Astrocyte (in vitro differentiated cells and primary cell): ENCODE measurements around the gene OSBPL1A. TPM values are rescaled to one million over a fixed set of nuclear protein-coding genes. Genes with fewer than 3 reads are reported as not detected.

Experiments
- DNase-seq: peaks from one replicate; pipeline ENCODE4 v3.0.0-alpha.2; 2010; ENCODE audit warnings: low read depth
- FAIRE-seq: peaks from 2 replicates; lab custom pipeline; 2011; peaks lifted over from hg19 to GRCh38; lab: Jason Lieb, UNC
- H2AFZ ChIP-seq: 2 replicates; pipeline ENCODE4 v1.6.0; 2012; ENCODE audit warnings: low read depth, low read length, inconsistent platforms
- H3K27ac ChIP-seq: 2 replicates; pipeline ENCODE4 v1.5.1; 2011; ENCODE audit warnings: low read depth, low read length, inconsistent platforms
- H3K27me3 ChIP-seq: 2 replicates; pipeline ENCODE4 v1.6.0; 2011; ENCODE audit warnings: low read length, inconsistent platforms; ENCODE audit not compliant: insufficient read depth
- H3K36me3 ChIP-seq: 2 replicates; pipeline ENCODE4 v1.5.1; 2011; ENCODE audit warnings: low read length, inconsistent platforms; ENCODE audit not compliant: insufficient read depth
- H3K4me1 ChIP-seq: 2 replicates; pipeline ENCODE4 v1.5.1; 2011; ENCODE audit warnings: low read length, inconsistent platforms; ENCODE audit not compliant: insufficient read depth
- H3K4me2 ChIP-seq: 2 replicates; pipeline ENCODE4 v1.6.0; 2012; ENCODE audit warnings: low read length, inconsistent platforms
- H3K4me3 ChIP-seq: 2 replicates; pipeline ENCODE4 v1.5.1; 2011; ENCODE audit warnings: low read depth, mild to moderate bottlenecking, low read length, inconsistent platforms; ENCODE audit not compliant: insufficient read depth
- H3K79me2 ChIP-seq: 2 replicates; pipeline ENCODE4 v1.6.0; 2012; ENCODE audit warnings: mild to moderate bottlenecking, low read length, inconsistent platforms; ENCODE audit not compliant: insufficient read depth
- H3K9ac ChIP-seq: 2 replicates; pipeline ENCODE4 v1.6.0; 2012; ENCODE audit warnings: mild to moderate bottlenecking, low read length, inconsistent platforms
- H3K9me3 ChIP-seq: 2 replicates; pipeline ENCODE4 v1.5.1; 2012; ENCODE audit warnings: low read depth, mild to moderate bottlenecking, low read length, inconsistent platforms; ENCODE audit not compliant: insufficient read depth
- H4K20me1 ChIP-seq: 2 replicates; pipeline ENCODE4 v1.6.0; 2012; ENCODE audit warnings: low read length, inconsistent platforms; ENCODE audit not compliant: insufficient read depth
- H3K27ac Mint-ChIP-seq: one replicate; pipeline ENCODE4 v1.8.0; 2021; ENCODE audit warnings: mild to moderate bottlenecking, mixed read lengths; ENCODE audit not compliant: unreplicated experiment
- H3K27me3 Mint-ChIP-seq: one replicate; pipeline ENCODE4 v1.8.0; 2021; ENCODE audit warnings: low read depth, mixed read lengths; ENCODE audit not compliant: unreplicated experiment
- H3K36me3 Mint-ChIP-seq: one replicate; pipeline ENCODE4 v1.8.0; 2021; ENCODE audit warnings: low read depth, mixed read lengths; ENCODE audit not compliant: unreplicated experiment
- H3K4me1 Mint-ChIP-seq: one replicate; pipeline ENCODE4 v1.8.0; 2021; ENCODE audit warnings: low read depth, mixed read lengths; ENCODE audit not compliant: unreplicated experiment
- H3K4me3 Mint-ChIP-seq: one replicate; pipeline ENCODE4 v1.8.0; 2021; ENCODE audit warnings: mild to moderate bottlenecking, moderate library complexity, mixed read lengths; ENCODE audit not compliant: unreplicated experiment
- H3K9me3 Mint-ChIP-seq: one replicate; pipeline ENCODE4 v1.8.0; 2021; ENCODE audit warnings: mild to moderate bottlenecking, mixed read lengths; ENCODE audit not compliant: unreplicated experiment
- EZH2 ChIP-seq: IDR thresholded peaks from 2 replicates; pipeline ENCODE4 v1.6.1; 2012; ENCODE audit warnings: mild to moderate bottlenecking, low read length, inconsistent platforms; ENCODE audit not compliant: insufficient read depth
- total RNA-seq: library from RNA; stranded (reverse); gene quantifications from 2 replicates; pipeline ENCODE4 v1.2.1, GENCODE V29; 2021
- TF ChIP-seq, protein P1 (sequence below): IDR thresholded peaks from 2 replicates; pipeline ENCODE4 v1.5.1; 2011; ENCODE audit warnings: low read depth, mild to moderate bottlenecking, inconsistent platforms, low read length, moderate library complexity; ENCODE audit not compliant: insufficient read depth

The OSBPL1A gene
- total RNA-seq, 1 donor from 2014 or later: 27.7 TPM

DNA sequence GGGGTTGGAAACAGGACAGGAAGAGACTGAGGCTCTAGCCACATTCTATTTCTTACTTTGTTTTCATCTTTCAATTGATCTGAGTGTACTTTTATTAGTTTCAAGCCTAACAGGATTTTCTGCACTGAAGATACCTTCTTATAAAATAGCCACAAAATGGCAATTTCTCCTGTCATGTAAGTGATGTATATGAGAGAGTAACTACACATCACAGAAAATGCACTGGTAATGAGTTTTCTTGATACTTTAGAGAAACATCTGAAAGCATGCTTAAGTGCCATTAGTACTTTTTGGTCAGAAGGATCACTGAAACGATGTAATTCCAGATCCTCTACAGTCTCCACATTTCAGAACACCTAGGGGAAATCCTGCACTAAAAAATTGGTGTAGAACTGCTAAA, 153.9 kb downstream of the OSBPL1A start:
- peaks cover 7% of the 10 kb centered on the region for H3K36me3 Mint-ChIP-seq

DNA sequence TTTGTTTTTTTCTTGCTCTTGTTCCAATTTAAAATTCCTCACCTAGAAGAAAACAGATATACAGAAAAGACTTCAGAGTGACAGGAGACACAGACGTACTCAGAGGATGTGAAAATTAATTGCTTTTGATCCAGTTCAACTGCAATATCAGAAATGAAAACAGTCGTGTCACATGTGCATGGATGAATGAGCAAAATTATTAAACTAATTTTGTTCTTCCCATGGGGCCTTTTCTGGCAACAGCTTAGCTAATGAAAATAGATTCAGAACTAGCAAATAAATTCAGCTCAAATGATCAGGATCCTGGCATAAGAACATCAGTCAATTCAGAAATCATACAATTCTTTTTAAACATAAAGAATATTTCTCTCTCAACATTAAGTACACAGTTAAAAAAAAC, 158.3 kb downstream of the OSBPL1A start:
- Histone ChIP-seq H3K9me3 (no peaks in the 10 kb centered on the region), H3K27ac (no peak overlapping the region), H3K4me1 (no peaks in the 10 kb centered on the region), H3K79me2 (no peaks in the 10 kb centered on the region), H3K36me3 (peaks cover 5% of the 10 kb centered on the region), H2AFZ (no peak overlapping the region), H3K4me3 (no peak overlapping the region), H4K20me1 (peaks cover 8% of the 10 kb centered on the region), H3K9ac (no peak overlapping the region), H3K4me2 (no peak overlapping the region), H3K27me3 (no peaks in the 10 kb centered on the region)
- TF ChIP-seq, protein P1, sequence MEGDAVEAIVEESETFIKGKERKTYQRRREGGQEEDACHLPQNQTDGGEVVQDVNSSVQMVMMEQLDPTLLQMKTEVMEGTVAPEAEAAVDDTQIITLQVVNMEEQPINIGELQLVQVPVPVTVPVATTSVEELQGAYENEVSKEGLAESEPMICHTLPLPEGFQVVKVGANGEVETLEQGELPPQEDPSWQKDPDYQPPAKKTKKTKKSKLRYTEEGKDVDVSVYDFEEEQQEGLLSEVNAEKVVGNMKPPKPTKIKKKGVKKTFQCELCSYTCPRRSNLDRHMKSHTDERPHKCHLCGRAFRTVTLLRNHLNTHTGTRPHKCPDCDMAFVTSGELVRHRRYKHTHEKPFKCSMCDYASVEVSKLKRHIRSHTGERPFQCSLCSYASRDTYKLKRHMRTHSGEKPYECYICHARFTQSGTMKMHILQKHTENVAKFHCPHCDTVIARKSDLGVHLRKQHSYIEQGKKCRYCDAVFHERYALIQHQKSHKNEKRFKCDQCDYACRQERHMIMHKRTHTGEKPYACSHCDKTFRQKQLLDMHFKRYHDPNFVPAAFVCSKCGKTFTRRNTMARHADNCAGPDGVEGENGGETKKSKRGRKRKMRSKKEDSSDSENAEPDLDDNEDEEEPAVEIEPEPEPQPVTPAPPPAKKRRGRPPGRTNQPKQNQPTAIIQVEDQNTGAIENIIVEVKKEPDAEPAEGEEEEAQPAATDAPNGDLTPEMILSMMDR: no peak
- no peak for TF ChIP-seq EZH2
- FAIRE-seq (no peak), DNase-seq (no peak)
- H3K36me3 Mint-ChIP-seq: peaks cover 12% of the 10 kb centered on the region
- H3K9me3 Mint-ChIP-seq: peaks cover 2% of the 10 kb centered on the region
- no peak overlapping the region for H3K4me3 Mint-ChIP-seq
- H3K4me1 Mint-ChIP-seq: no peaks in the 10 kb centered on the region
- H3K27me3 Mint-ChIP-seq: no peaks in the 10 kb centered on the region
- no peak overlapping the region for H3K27ac Mint-ChIP-seq

More for the DNA sequence above, 153.9 kb downstream of the OSBPL1A start:
- TF ChIP-seq, protein P1: no peak
- no peak for TF ChIP-seq EZH2
- H3K36me3 ChIP-seq: no peaks in the 10 kb centered on the region
- no peaks in the 10 kb centered on the region for H3K27me3 ChIP-seq
- H3K27ac ChIP-seq: no peak overlapping the region
- H3K9ac ChIP-seq: no peak overlapping the region
- H3K4me3 ChIP-seq: no peak overlapping the region
- no peaks in the 10 kb centered on the region for H3K79me2 ChIP-seq
- H3K4me3 Mint-ChIP-seq: no peak overlapping the region
- no peak overlapping the region for H2AFZ ChIP-seq
- H3K27me3 Mint-ChIP-seq: no peaks in the 10 kb centered on the region
- peaks cover 1% of the 10 kb centered on the region for H3K9me3 Mint-ChIP-seq
- H3K9me3 ChIP-seq: no peaks in the 10 kb centered on the region
- H4K20me1 ChIP-seq: peaks cover 11% of the 10 kb centered on the region
- peaks cover 3% of the 10 kb centered on the region for H3K4me1 Mint-ChIP-seq
- no peaks in the 10 kb centered on the region for H3K4me1 ChIP-seq
- no peak for FAIRE-seq
- no peak overlapping the region for H3K27ac Mint-ChIP-seq
- H3K4me2 ChIP-seq: no peak overlapping the region
- DNase-seq: no peak

DNA sequence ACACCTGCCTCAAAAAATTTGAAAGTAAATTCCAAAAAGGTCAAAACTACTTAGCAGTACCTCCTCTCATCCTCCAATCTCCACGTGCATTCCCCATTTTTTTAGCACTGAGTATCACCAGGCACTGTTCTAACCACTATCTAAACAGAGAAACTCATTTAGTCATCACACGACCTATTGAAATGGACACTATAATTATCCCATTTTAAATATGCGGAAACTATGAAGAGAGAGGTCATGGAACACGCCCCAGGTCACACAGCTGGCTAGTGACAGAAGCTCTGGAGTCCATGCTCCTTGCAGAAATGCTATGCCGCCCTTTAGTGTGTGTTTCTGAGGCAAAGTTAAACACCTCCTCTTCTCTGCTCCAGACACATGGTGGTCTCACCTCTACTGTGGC, 159.2 kb downstream of the OSBPL1A start:
- Mint-ChIP-seq H3K9me3 (peaks cover 2% of the 10 kb centered on the region), H3K36me3 (peaks cover 13% of the 10 kb centered on the region), H3K4me1 (no peaks in the 10 kb centered on the region), H3K4me3 (no peak overlapping the region), H3K27me3 (no peaks in the 10 kb centered on the region), H3K27ac (no peak overlapping the region)
- no peak overlapping the region for H3K27ac ChIP-seq
- H3K9ac ChIP-seq: no peak overlapping the region
- no peaks in the 10 kb centered on the region for H3K9me3 ChIP-seq
- peaks cover 5% of the 10 kb centered on the region for H3K36me3 ChIP-seq
- FAIRE-seq (no peak), DNase-seq (no peak)
- no peaks in the 10 kb centered on the region for H3K27me3 ChIP-seq
- no peak overlapping the region for H3K4me2 ChIP-seq
- H3K4me1 ChIP-seq: no peaks in the 10 kb centered on the region
- no peaks in the 10 kb centered on the region for H3K79me2 ChIP-seq
- no peak overlapping the region for H2AFZ ChIP-seq
- H4K20me1 ChIP-seq: peaks cover 3% of the 10 kb centered on the region
- no peak overlapping the region for H3K4me3 ChIP-seq
- TF ChIP-seq EZH2: no peak
- TF ChIP-seq, protein P1: no peak
